NCI-H128 (cell line): Measurements from ENCODE around the gene SLC26A6.

Source experiments
- DNase-seq: peaks from one replicate; lab custom pipeline; 2025; ENCODE audit not compliant: unreplicated experiment; lab: John Stamatoyannopoulos, UW

SLC26A6 gene

GRCh38 chr3:48662145-48662752 is 27.0 kb upstream of the SLC26A6 start:
- DNase-seq = no peak

GRCh38 chr3:48661501-48662144 is 26.4 kb upstream of the SLC26A6 start:
- no peak for DNase-seq

DNA sequence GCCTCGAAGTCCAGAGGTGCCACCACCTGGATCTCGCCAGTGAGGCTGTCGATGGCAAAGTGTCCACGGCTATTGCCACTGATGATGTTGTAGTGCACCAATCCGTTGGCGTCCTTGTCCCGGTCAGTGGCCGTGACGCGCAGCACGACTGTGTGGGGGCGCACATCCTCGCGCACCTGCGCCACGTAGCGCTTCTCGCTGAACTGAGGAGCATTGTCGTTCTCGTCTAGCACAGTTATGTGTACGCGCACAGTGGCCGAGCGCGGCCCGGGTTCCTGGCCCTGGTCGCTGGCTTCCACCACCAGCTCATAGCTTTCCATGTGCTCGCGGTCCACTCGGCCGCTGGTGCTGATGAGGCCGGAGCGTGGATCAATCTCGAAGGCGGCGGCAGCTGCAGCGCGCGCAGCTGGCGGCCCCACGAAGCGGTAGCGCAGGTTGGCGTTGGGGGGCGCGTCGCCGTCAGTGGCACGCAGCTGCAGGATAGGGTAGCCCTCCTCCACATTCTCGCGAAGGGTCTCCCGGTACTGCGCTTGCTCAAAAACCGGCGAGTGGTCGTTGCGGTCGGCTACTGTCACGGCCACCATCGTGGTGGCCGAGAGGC is 25.6 kb upstream of the SLC26A6 start:
- no peak for DNase-seq

GRCh38 chr3:48656841-48657281 is 21.6 kb upstream of the SLC26A6 start:
- DNase-seq = no peak

GRCh38 chr3:48656061-48656840 is 21.0 kb upstream of the SLC26A6 start:
- DNase-seq = no peak

DNA sequence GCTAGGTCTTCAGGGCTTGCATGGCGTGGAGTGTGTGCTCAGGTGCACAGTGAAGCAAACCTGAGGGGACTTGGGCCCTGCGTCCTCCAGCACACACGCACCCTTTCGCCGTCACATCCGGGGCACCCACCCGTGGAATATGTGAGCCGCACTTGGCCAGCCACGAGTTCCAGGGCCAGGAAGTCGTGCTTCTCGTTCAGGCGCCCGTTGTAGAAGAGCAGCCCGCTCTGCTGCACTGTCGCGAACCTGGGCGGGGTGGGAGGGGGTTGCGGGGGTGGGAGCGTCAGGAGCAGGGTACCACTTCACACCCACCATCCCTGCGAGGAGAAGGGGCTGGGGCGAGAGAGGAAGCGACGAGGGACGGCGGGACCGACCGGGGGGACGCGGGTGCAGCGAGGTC is 20.3 kb upstream of the SLC26A6 start:
- no peak for DNase-seq

- no peak for DNase-seq
Measured at GRCh38 chr3:48655063-48655462, 19.8 kb upstream of the SLC26A6 start.

GRCh38 chr3:48652923-48653715 is 17.9 kb upstream of the SLC26A6 start:
- DNase-seq = no peak

DNA sequence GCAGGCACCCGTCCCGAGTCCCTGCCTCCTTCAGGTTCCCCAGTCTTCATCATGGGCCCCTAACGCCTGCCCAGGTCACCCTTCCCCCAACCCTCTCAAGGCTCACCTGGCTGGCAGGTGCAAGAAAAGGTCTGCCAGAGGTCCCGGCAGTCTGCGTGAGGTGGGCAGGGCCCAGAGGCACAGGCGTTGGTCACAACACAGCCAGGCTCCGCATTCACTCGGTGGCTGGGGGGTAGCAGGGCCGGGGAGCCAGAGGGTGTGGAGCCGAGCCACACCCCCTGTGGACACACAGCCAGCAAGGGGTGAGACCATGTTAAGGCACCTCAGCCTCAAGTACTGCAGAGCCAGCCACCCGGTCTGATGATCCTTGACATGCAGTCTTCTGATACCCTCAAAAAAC is 16.5 kb upstream of the SLC26A6 start:
- DNase-seq = no peak

DNA sequence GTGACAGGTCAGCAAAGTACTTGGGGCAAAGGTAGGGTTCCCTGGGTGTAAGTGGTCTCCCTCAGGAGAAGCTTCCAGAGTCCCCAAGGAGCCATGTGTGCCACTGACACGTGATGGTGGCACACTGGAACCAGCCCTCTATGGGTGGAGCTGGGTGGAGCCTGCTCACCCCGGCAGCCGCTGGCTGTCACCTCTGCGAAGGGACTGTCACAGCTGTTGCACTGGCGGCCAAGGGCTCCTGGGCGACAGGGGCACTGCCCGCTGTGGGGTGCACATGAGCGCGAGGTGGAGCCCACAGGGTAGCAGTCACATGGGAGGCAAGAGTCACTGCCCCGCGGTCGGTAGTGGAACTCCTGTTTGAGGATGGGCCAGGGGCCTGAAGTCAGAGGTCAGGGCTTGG is 15.5 kb upstream of the SLC26A6 start:
- DNase-seq = no peak

DNA sequence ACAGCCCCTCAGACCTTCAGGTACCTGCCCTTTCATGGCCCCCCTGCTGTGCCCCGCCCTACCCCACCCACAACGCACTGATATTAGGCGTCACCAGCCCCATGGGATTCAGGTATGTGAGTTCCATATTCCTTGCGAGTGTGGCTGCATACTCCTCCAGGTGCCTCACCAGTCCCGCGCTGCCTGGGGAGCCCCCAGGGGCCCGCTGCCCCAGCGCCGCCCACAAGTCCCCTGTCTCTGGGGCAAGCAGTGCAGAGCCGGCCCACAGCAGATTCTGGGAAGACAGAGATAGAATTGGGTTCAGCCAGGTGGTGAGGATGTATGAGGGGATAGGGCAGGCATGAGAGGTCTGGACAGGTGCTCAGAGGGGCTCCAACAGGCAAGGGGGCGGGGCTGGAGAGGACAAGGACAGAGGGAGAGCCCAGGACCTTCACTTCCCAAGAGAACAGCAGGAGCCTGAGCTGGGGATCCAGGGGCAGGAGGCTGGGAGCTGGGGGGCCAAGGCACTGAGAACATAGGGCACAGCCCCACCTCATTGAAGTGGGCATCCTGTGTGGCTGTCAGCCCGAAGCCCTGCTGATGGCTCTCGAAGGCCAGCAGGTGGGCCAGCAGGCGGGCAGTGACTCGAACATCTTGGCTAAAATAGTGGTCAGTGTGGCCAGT is 13.1 kb upstream of the SLC26A6 start:
- no peak for DNase-seq

DNA sequence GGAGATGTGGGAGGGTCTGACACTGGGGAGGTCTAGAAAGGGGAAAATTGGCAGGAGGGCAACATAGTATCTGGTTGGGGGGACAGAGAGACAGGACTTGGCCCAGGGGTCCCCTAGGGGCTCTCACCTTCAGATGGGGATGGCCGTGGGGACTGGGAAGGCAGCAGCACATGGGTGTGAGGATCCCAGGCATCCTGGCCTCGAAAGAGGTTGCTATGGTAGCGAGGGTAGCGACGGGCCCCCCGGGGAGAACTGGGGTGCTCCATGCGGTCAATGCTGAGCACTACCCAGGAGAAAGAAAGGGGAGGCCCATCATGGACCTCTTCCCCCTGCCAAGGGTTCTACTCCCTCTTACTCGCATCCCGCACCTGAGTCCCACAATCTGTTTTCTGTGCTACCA is 12.5 kb upstream of the SLC26A6 start:
- DNase-seq = no peak

GRCh38 chr3:48644898-48645760 is 9.9 kb upstream of the SLC26A6 start:
- DNase-seq = no peak

- DNase-seq = no peak
Measured at GRCh38 chr3:48642605-48643004, 7.3 kb upstream of the SLC26A6 start.

DNA sequence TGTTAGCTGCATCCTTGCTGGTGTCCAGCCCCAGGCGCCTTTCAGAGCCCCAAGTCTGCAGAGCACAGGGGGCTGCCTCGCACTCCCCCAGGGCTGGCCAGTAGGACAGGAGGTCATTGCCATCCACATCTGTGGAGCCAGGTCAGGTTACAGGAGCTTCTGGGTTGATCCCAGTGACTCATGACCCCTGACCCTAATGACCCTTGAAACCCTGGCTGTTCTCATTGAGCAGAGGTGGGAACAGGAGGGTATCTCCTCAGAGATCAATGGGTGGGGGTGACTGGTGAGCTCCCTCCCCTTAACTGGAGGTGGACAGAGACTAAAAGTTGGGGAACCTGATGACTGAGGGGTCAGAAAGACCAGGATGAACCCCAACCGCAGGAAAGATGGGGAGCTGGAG is 6.1 kb upstream of the SLC26A6 start:
- no peak for DNase-seq

DNA sequence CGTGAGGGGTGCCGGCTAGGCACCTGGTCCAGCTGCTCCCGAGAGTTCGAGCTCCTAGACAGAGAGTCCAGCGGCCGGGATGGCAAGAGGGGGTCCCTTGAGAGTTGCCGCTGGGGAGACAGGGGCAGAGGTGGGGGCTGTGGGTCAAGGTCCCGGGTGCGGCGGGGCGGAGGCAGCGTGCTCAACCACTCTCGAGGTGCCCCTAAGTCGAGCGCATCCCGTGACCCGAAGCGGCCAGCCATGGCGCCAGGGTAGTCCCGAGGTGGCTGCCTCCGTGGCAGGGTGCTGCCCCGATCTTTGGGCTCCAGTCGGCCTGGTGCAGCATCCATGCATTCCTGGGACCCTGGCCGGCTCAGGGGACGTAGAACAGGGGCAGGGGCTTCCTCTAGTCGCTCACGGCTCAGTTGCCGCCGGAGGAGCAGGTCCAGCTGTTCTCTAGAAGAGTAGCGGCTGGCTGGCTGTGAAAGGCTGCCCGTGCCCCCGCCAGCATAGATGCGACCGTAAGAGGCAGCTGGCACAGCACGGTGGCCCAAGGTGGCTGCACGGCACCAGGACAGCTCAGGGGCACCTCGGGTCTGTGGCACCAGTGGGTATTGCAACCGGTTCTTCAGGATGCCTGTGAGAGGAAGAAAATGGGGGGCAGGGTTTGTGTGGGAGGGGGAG is 4.8 kb upstream of the SLC26A6 start:
- no peak for DNase-seq

GRCh38 chr3:48637305-48637704 is 2.0 kb upstream of the SLC26A6 start:
- no peak for DNase-seq

GRCh38 chr3:48636149-48636655 is 941 bp upstream of the SLC26A6 start:
- DNase-seq = no peak

DNA sequence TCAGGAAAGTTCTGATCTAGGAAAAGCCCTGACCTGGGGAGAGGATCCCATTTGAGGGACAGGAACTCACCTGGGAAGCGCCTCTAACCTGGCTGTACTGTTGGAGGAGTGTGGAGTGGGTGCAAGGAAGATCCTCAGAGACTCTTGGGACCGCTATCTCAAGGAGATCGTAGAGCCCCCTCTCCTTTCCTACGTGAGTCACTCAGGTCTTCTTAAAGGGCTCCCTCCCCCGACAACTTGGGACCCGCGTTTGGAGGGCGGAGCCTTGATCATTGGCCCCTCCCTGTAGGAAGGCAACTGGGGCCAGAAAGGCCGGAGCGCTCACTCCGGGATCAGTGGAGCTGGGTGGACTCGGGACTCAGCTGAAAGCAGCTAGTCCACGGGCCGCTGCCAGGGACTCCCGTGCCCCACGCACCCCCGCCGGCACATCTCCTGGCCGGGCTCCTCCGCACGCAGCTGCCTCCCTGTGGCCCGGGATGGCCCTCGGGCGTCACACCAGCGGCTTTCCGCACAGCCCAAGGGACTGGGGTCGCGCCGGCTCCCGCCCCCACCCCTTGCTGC is 520 bp downstream of the SLC26A6 start:
- no peak for DNase-seq
